ENCODE data around the gene TMEM245.

DNA sequence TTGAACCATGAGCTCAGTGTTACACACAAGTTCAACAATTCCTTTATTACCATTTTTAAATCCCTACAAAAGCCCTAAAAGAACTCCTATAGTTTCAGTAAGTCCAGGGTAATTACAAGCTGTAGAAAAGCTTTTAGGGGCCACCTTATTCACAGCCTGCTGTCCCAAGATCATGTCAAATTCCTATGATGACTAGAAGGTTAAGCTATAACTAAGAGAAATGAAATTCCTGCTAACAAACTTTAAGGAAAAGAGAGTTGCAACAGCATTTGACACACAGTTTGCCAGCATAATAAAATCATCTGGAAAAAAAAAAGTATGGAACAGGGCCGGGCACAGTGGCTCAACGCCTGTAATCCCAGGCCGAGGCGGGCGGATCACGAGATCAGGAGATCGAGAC is 31.5 kb downstream of the TMEM245 start:
- TF ChIP-seq, protein P1, sequence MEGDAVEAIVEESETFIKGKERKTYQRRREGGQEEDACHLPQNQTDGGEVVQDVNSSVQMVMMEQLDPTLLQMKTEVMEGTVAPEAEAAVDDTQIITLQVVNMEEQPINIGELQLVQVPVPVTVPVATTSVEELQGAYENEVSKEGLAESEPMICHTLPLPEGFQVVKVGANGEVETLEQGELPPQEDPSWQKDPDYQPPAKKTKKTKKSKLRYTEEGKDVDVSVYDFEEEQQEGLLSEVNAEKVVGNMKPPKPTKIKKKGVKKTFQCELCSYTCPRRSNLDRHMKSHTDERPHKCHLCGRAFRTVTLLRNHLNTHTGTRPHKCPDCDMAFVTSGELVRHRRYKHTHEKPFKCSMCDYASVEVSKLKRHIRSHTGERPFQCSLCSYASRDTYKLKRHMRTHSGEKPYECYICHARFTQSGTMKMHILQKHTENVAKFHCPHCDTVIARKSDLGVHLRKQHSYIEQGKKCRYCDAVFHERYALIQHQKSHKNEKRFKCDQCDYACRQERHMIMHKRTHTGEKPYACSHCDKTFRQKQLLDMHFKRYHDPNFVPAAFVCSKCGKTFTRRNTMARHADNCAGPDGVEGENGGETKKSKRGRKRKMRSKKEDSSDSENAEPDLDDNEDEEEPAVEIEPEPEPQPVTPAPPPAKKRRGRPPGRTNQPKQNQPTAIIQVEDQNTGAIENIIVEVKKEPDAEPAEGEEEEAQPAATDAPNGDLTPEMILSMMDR (tag by site-specific recombination; IDR thresholded peaks at IDR 0.05) = no peak
- TF ChIP-seq ZNF140 (tag by site-specific recombination; IDR thresholded peaks at IDR 0.05) (no peak), ZNF394 (tag by site-specific recombination; IDR thresholded peaks at IDR 0.05; ENCODE audit: borderline replicate concordance) (no peak), ZNF335 (tag by site-specific recombination; conservative IDR thresholded peaks at IDR 0.05) (no peak), ZNF354C (tag by site-specific recombination; IDR thresholded peaks at IDR 0.05; ENCODE audit: borderline replicate concordance, low read depth) (no peak), SALL2 (tag by site-specific recombination; IDR thresholded peaks at IDR 0.05; ENCODE audit: borderline replicate concordance) (no peak), ZNF366 (tag by site-specific recombination; conservative IDR thresholded peaks at IDR 0.05) (no peak), ZSCAN16 (tag by site-specific recombination; IDR thresholded peaks at IDR 0.05) (no peak), MYNN (tag by site-specific recombination; IDR thresholded peaks at IDR 0.05; ENCODE audit: borderline replicate concordance) (no peak), YY1 (tag by site-specific recombination; IDR thresholded peaks at IDR 0.05) (no peak), ZNF837 (tag by site-specific recombination; IDR thresholded peaks at IDR 0.05) (no peak)
- TF ChIP-seq, protein P2, sequence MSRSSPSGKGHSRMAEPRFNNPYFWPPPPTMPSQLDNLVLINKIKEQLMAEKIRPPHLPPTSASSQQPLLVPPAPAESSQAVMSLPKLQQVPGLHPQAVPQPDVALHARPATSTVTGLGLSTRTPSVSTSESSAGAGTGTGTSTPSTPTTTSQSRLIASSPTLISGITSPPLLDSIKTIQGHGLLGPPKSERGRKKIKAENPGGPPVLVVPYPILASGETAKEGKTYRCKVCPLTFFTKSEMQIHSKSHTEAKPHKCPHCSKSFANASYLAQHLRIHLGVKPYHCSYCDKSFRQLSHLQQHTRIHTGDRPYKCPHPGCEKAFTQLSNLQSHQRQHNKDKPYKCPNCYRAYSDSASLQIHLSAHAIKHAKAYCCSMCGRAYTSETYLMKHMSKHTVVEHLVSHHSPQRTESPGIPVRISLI (tag by site-specific recombination; IDR thresholded peaks at IDR 0.05) = no peak
- TF ChIP-seq, protein P3, sequence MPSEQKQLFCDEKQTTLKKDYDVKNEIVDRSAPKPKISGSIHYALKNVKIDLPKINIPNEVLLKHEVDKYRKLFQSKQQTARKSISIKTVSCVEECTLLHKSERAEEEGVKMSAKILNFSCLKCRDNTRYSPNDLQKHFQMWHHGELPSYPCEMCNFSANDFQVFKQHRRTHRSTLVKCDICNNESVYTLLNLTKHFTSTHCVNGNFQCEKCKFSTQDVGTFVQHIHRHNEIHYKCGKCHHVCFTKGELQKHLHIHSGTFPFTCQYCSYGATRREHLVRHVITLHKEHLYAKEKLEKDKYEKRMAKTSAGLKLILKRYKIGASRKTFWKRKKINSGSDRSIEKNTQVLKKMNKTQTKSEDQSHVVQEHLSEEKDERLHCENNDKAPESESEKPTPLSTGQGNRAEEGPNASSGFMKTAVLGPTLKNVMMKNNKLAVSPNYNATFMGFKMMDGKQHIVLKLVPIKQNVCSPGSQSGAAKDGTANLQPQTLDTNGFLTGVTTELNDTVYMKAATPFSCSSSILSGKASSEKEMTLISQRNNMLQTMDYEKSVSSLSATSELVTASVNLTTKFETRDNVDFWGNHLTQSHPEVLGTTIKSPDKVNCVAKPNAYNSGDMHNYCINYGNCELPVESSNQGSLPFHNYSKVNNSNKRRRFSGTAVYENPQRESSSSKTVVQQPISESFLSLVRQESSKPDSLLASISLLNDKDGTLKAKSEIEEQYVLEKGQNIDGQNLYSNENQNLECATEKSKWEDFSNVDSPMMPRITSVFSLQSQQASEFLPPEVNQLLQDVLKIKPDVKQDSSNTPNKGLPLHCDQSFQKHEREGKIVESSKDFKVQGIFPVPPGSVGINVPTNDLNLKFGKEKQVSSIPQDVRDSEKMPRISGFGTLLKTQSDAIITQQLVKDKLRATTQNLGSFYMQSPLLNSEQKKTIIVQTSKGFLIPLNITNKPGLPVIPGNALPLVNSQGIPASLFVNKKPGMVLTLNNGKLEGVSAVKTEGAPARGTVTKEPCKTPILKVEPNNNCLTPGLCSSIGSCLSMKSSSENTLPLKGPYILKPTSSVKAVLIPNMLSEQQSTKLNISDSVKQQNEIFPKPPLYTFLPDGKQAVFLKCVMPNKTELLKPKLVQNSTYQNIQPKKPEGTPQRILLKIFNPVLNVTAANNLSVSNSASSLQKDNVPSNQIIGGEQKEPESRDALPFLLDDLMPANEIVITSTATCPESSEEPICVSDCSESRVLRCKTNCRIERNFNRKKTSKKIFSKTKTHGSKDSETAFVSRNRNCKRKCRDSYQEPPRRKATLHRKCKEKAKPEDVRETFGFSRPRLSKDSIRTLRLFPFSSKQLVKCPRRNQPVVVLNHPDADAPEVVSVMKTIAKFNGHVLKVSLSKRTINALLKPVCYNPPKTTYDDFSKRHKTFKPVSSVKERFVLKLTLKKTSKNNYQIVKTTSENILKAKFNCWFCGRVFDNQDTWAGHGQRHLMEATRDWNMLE (tag by site-specific recombination; conservative IDR thresholded peaks at IDR 0.05; ENCODE audit: low read depth) = no peak
